Neural crest cell (in vitro differentiated cells): ENCODE measurements around the gene CAMKK2. TPM values are rescaled to one million over a fixed set of nuclear protein-coding genes. Genes with fewer than 3 reads are reported as not detected.
A peak's percentile ranks its signal among the peaks of the same experiment; 100 is the strongest.

Experiments used
- DNase-seq: peaks from one replicate; pipeline ENCODE4 v3.0.0; 2021; ENCODE audit warnings: low read depth, mixed read lengths, low spot score
- H3K27ac Mint-ChIP-seq: one replicate; pipeline ENCODE4 v1.8.0; 2021; ENCODE audit warnings: mild to moderate bottlenecking, mixed read lengths; ENCODE audit not compliant: unreplicated experiment
- H3K27me3 Mint-ChIP-seq: 2 replicates; pipeline ENCODE4 v1.8.0; 2021; ENCODE audit warnings: low read depth, mild to moderate bottlenecking, mixed read lengths
- H3K36me3 Mint-ChIP-seq: 2 replicates; pipeline ENCODE4 v1.8.0; 2021; ENCODE audit warnings: low read depth, mild to moderate bottlenecking, mixed read lengths
- H3K4me1 Mint-ChIP-seq: 2 replicates; pipeline ENCODE4 v1.8.0; 2021; ENCODE audit warnings: mixed read lengths
- H3K4me3 Mint-ChIP-seq: one replicate; pipeline ENCODE4 v1.8.0; 2021; ENCODE audit warnings: mild to moderate bottlenecking, mixed read lengths
- H3K9me3 Mint-ChIP-seq: 2 replicates; pipeline ENCODE4 v1.8.0; 2021; ENCODE audit warnings: mixed read lengths
- CTCF ChIP-seq: fragments of 200-600 bp; sonication (generic); conservative IDR thresholded peaks from 2 replicates; pipeline ENCODE4 v1.5.0; 2021; ENCODE audit warnings: antibody characterized with exemption, mild to moderate bottlenecking
- total RNA-seq: library from RNA; stranded (reverse); gene quantifications from 2 replicates; pipeline ENCODE4 v1.2.1, GENCODE V29; 2021

The CAMKK2 gene
- total RNA-seq, 1 donor from 2014 or later, result 43.1 TPM

GRCh38 chr12:121295746-121296617 is 527 bp downstream of the CAMKK2 start:
- Mint-ChIP-seq H3K27ac (no peak overlapping the region), H3K27me3 (no peaks in the 10 kb centered on the region), H3K4me1 (peaks cover 11% of the 10 kb centered on the region), H3K4me3 (peak overlapping the region; percentile 93), H3K9me3 (no peaks in the 10 kb centered on the region), H3K36me3 (peaks cover 4% of the 10 kb centered on the region)
- peak; percentile 16 for DNase-seq
- TF ChIP-seq CTCF, result no peak

GRCh38 chr12:121295116-121295745 is 1.3 kb downstream of the CAMKK2 start:
- DNase-seq, result peak; percentile 5
- H3K27me3 Mint-ChIP-seq, result no peaks in the 10 kb centered on the region
- no peak for TF ChIP-seq CTCF
- H3K27ac Mint-ChIP-seq, result no peak overlapping the region
- H3K9me3 Mint-ChIP-seq, result no peaks in the 10 kb centered on the region
- H3K4me1 Mint-ChIP-seq, result peaks cover 11% of the 10 kb centered on the region
- H3K4me3 Mint-ChIP-seq, result peak overlapping the region; percentile 93
- H3K36me3 Mint-ChIP-seq, result peaks cover 4% of the 10 kb centered on the region

- H3K9me3 Mint-ChIP-seq, result no peaks in the 10 kb centered on the region
- peaks cover 11% of the 10 kb centered on the region for H3K4me1 Mint-ChIP-seq
- no peak for DNase-seq
- peaks cover 4% of the 10 kb centered on the region for H3K36me3 Mint-ChIP-seq
- peak overlapping the region; percentile 62 for H3K4me3 Mint-ChIP-seq
- H3K27me3 Mint-ChIP-seq, result no peaks in the 10 kb centered on the region
- H3K27ac Mint-ChIP-seq, result no peak overlapping the region
- TF ChIP-seq CTCF, result no peak
Measured at GRCh38 chr12:121294151-121294889, 2.2 kb downstream of the CAMKK2 start.

- H3K27ac Mint-ChIP-seq, result no peak overlapping the region
Measured at GRCh38 chr12:121293603-121294002, 2.9 kb downstream of the CAMKK2 start.

More at GRCh38 chr12:121293603-121294002, 2.9 kb downstream of the CAMKK2 start:
- H3K4me1 Mint-ChIP-seq, result peaks cover 11% of the 10 kb centered on the region
- H3K27me3 Mint-ChIP-seq, result no peaks in the 10 kb centered on the region
- peaks cover 4% of the 10 kb centered on the region for H3K36me3 Mint-ChIP-seq
- peak overlapping the region; percentile 69 for H3K4me3 Mint-ChIP-seq
- no peaks in the 10 kb centered on the region for H3K9me3 Mint-ChIP-seq
- TF ChIP-seq CTCF, result no peak
- no peak for DNase-seq
